OCI-LY7 (cell line): Measurements from ENCODE around the gene VSIR.

ENCODE experiments used
- CTCF ChIP-seq: fragments of 200-600 bp; sonication (generic); conservative IDR thresholded peaks from 2 replicates; pipeline ENCODE4 v1.5.1; 2014; ENCODE audit warnings: mild to moderate bottlenecking, antibody characterized with exemption, low read length, moderate library complexity, mixed read lengths
- EZH2phosphoT487 ChIP-seq: fragments of 200-600 bp; sonication (generic); IDR thresholded peaks from 2 replicates; pipeline ENCODE4 v1.6.1; 2018; ENCODE audit warnings: low read depth, borderline replicate concordance, mild to moderate bottlenecking, mixed run types, antibody characterized with exemption, low read length, moderate library complexity, mixed read lengths

- no peak for TF ChIP-seq CTCF
- no peak for TF ChIP-seq EZH2phosphoT487
Observed at GRCh38 chr10:71737001-71737833, 36.1 kb downstream of the VSIR start.
